Mucosa of stomach (tissue), 1 donor: ENCODE results near the gene STPG4.

Experiments
- H3K27me3 ChIP-seq: one replicate; pipeline ENCODE4 v1.7.0; 2013; ENCODE audit warnings: mild to moderate bottlenecking, low read length; ENCODE audit not compliant: control insufficient read depth, insufficient read depth
- H3K36me3 ChIP-seq: one replicate; pipeline ENCODE4 v1.7.0; 2013; ENCODE audit warnings: low read length; ENCODE audit not compliant: control insufficient read depth, insufficient read depth
- H3K4me1 ChIP-seq: one replicate; pipeline ENCODE4 v1.7.0; 2013; ENCODE audit warnings: mild to moderate bottlenecking, low read length; ENCODE audit not compliant: control insufficient read depth, insufficient read depth
- H3K4me3 ChIP-seq: one replicate; pipeline ENCODE4 v1.7.0; 2013; ENCODE audit warnings: low read length
- H3K9ac ChIP-seq: one replicate; pipeline ENCODE4 v1.7.0; 2013; ENCODE audit warnings: mild to moderate bottlenecking, low read length, moderate library complexity
- H3K9me3 ChIP-seq: one replicate; pipeline ENCODE4 v1.7.0; 2013; ENCODE audit warnings: mild to moderate bottlenecking, low read length, moderate library complexity; ENCODE audit not compliant: control insufficient read depth
- donor health status: Pancreatic carcinoma.

STPG4 gene

DNA sequence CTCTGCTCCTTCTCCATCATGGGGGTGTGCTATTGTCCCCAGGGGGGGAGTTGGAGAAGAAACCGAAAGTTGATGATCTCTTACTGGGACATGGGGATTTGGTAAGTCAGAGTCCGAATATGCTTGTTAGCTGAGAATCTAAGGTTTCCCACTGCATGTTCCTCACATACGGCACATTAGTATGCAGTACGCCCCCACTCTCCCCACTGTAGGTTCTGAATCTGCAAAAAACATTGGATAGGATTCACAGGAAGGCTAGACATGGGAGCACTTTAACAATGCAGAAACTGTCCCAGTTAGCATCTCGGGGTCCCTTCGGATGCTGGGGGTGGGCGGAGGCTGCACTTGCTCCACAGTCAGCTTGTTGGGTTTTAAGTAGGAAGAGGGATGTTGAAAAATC lies 102.3 kb downstream of the STPG4 start:
- H3K4me1 ChIP-seq: peaks cover 19% of the 10 kb centered on the region
- no peak overlapping the region for H3K9ac ChIP-seq
- H3K27me3 ChIP-seq: no peaks in the 10 kb centered on the region
- no peaks in the 10 kb centered on the region for H3K9me3 ChIP-seq
- no peak overlapping the region for H3K4me3 ChIP-seq
- peaks cover 9% of the 10 kb centered on the region for H3K36me3 ChIP-seq

DNA sequence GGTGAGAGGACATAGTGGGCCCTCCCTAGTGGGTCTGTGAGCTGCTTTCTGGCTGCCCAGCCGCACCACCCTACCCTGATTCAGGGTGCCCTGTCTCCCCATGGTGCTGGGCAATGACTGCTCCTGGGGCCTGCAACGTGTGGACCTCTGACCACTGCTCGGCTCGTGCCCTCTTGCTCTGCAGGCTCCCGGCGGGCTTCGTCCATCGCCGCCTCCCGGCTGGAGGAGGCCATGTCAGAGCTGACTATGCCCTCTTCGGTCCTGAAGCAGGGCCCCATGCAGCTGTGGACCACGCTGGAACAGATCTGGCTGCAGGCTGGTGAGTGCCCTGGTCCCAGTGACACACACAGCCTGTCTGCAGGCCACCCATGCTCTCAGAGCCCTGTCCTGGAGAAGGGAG lies 103.5 kb downstream of the STPG4 start:
- peaks cover 6% of the 10 kb centered on the region for H3K4me1 ChIP-seq
- H3K9me3 ChIP-seq: no peaks in the 10 kb centered on the region
- peaks cover 9% of the 10 kb centered on the region for H3K36me3 ChIP-seq
- H3K27me3 ChIP-seq: no peaks in the 10 kb centered on the region
- no peak overlapping the region for H3K9ac ChIP-seq
- no peak overlapping the region for H3K4me3 ChIP-seq

DNA sequence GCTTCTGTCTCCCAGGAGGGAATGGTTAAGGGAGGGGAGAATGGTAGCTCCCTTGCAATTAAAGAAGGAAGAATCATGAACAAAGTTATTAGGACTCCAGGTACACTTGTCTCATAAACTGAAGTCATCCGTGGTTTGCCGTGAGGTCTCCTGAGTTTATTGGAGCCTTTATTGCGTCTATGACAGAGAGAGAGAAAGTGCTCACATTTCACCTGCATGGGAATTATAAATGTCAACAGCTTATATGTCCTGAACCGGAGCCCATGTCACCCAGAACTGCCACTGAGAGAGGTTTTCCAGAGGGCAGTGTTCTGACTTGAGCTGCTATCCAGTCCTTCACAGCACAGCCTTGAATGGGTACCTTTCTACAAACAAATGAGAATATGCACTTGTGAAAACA lies 104.3 kb downstream of the STPG4 start:
- no peak overlapping the region for H3K4me3 ChIP-seq
- no peak overlapping the region for H3K9ac ChIP-seq
- no peaks in the 10 kb centered on the region for H3K27me3 ChIP-seq
- H3K4me1 ChIP-seq: no peaks in the 10 kb centered on the region
- no peaks in the 10 kb centered on the region for H3K9me3 ChIP-seq
- peaks cover 15% of the 10 kb centered on the region for H3K36me3 ChIP-seq

DNA sequence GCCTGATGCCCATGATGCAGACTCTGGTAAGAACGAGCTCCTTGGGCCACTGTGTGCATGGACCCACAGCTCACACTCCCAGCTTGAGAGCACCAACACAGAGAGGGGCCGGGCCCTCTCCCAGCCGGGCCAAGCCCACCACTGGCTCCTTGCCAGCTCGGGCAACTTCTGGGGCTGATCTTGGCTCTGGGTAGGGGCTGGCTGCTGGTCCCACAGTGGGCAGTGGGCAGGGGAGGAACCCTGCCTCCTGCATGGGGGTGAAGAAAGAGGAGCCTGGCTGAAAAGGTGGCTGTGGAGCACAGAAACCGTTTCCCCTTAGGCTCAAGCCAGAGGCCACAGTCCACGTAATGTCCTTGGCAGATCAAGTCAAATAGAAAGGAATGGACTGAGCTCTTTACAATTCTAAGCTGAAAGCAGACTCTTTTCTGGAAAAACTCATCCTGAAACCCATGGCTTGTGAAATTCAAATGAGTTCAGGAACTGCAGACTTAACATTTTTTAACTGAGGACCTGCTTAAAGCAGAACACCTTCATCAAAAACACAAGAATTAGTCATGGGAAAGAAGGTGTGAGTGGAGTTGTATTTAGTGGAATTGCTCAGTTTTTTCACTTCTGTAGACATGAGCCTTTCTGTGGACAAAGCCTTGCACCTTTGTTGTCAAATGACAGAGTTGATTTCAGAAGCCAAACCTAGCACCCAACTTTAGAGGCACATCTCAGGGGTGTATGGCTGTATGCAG lies 104.9 kb downstream of the STPG4 start:
- no peaks in the 10 kb centered on the region for H3K9me3 ChIP-seq
- peaks cover 18% of the 10 kb centered on the region for H3K36me3 ChIP-seq
- no peak overlapping the region for H3K4me3 ChIP-seq
- no peaks in the 10 kb centered on the region for H3K27me3 ChIP-seq
- no peak overlapping the region for H3K9ac ChIP-seq
- H3K4me1 ChIP-seq: no peaks in the 10 kb centered on the region

DNA sequence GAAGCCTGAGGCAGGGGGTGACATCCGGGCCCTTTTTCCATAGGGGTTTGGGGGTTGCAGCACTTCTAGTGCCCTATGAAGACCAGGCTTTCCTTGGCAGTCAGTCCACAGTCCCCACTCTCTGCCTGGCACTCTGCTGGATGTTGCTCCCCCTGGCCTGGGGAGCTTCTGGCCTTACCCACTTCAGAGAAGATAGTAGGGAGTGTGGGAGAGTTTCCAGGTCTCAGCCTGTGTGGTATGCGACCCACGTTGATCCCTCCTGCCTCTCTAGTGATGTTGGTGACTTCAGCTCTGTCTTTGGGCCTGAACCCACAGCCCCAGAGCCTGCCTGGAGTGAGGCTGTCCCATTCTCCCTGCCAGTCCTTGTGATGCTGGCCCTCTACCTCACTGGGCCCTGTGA lies 105.6 kb downstream of the STPG4 start:
- Histone ChIP-seq H3K36me3 (peaks cover 18% of the 10 kb centered on the region), H3K9me3 (no peaks in the 10 kb centered on the region), H3K4me3 (no peak overlapping the region), H3K9ac (no peak overlapping the region), H3K4me1 (no peaks in the 10 kb centered on the region), H3K27me3 (no peaks in the 10 kb centered on the region)

DNA sequence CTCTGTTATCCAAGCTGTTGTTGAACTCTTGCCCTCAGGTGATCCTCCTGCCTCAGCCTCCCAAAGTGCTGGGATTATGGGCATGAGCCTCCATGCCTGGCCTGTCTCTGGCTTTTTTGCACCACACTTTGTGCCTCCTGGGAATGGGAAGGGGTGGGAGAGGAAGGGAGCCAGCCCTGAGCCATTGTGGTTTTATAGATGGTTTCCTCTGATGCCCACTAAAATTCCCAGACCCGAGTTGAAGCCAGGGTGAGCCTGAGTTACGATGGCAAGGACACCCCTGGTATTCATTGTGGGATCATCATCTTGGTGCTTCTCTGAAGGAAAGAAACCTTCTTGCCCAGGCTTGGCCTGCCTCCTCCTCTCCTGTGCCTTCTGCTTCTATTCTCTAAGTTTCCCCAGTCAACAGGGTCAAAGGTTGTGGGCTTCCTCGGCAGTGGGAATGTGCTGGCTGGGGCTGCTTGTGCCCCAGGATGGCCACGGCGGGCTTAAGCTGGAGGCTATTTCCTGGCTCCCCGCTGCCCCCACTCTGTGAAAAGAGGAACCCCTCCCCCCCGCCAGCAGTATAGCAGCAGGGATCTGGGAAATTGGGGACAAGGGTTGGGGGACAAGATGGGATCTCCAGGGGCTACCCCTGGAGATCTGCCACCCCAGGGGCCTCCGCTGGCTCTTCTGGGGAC lies 106.2 kb downstream of the STPG4 start:
- Histone ChIP-seq H3K9ac (no peak overlapping the region), H3K27me3 (no peaks in the 10 kb centered on the region), H3K36me3 (peaks cover 21% of the 10 kb centered on the region), H3K4me3 (no peak overlapping the region), H3K9me3 (no peaks in the 10 kb centered on the region), H3K4me1 (peaks cover 2% of the 10 kb centered on the region)

DNA sequence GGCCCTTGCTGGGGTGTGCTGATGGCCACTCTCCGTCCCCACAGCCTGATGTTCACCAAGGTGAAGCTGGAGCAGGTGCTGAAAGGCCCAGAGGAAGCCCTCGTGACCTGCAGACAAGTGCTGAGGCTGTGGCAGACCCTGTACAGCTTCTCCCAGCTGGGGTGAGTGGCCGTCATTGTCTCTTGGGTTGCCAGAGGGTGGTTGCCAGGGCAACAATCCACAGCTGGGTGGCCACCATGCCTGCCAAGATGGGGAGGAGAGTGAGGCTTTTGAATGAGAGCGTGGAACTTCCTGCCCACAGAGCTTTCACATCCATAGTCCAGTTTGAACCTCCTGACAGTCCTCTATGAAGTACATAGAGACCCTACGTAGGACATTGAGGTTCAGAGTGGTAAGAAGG lies 108.8 kb downstream of the STPG4 start:
- H3K9me3 ChIP-seq: no peaks in the 10 kb centered on the region
- no peaks in the 10 kb centered on the region for H3K27me3 ChIP-seq
- H3K9ac ChIP-seq: no peak overlapping the region
- H3K36me3 ChIP-seq: peaks cover 13% of the 10 kb centered on the region
- H3K4me3 ChIP-seq: no peak overlapping the region
- peaks cover 11% of the 10 kb centered on the region for H3K4me1 ChIP-seq

DNA sequence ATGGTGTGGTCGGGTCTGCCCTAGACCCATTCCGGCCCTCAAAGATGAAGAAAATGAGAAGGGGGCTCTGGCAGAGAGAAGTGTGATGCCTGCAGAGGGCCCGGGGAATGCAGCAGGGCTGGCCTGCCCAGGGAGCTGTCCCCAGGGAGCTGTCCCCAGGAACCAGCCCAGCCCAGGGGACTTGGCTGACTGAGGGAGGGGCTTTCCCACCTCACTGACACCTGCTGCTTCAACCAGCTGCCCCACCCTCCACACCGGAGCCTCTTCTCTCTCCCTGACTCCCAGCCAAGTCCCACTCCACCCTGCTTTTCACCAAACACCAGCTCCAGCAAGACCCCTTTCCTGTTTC lies 111.2 kb downstream of the STPG4 start:
- Histone ChIP-seq H3K9me3 (no peaks in the 10 kb centered on the region), H3K4me3 (no peak overlapping the region), H3K4me1 (peaks cover 22% of the 10 kb centered on the region), H3K27me3 (no peaks in the 10 kb centered on the region), H3K9ac (no peak overlapping the region), H3K36me3 (peaks cover 13% of the 10 kb centered on the region)

DNA sequence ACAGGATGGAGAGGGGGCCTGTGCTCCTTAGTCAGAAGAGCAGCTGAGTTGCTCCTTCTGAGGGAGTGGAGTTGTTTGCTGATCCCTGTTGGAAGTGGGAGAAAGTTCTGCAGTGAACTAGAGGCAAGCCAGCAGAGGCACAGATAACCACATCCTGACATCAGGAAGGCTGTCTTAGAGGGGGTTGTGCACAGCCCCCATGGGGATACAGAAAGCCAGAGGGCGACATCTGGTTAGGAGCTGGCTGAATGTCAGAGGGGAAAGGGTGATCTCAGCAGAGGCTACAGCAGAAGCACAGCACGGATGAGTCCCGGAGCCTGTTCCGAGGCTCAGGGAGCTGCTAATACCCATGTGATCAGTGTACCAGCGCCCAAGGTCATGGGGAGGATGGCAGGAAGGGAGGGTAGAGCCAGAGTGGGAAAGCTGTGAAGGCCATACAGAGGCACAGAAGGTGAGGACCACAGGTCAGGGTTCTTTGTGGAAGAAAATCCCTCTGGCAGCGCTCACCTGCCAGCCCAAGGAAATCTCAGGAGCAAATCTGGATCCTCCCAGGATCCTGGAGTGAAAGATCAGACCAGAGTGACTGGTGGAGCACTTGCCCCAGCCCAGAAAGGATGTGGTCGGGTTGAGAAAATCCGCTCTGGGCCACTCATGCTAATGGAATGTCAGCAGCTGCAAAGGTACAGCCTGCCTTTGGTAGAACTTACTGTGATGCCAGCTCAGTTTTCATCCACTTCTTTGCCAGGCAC lies 111.8 kb downstream of the STPG4 start:
- Histone ChIP-seq H3K4me3 (no peak overlapping the region), H3K4me1 (peaks cover 25% of the 10 kb centered on the region), H3K9ac (no peak overlapping the region), H3K36me3 (peaks cover 13% of the 10 kb centered on the region), H3K9me3 (no peaks in the 10 kb centered on the region), H3K27me3 (no peaks in the 10 kb centered on the region)

DNA sequence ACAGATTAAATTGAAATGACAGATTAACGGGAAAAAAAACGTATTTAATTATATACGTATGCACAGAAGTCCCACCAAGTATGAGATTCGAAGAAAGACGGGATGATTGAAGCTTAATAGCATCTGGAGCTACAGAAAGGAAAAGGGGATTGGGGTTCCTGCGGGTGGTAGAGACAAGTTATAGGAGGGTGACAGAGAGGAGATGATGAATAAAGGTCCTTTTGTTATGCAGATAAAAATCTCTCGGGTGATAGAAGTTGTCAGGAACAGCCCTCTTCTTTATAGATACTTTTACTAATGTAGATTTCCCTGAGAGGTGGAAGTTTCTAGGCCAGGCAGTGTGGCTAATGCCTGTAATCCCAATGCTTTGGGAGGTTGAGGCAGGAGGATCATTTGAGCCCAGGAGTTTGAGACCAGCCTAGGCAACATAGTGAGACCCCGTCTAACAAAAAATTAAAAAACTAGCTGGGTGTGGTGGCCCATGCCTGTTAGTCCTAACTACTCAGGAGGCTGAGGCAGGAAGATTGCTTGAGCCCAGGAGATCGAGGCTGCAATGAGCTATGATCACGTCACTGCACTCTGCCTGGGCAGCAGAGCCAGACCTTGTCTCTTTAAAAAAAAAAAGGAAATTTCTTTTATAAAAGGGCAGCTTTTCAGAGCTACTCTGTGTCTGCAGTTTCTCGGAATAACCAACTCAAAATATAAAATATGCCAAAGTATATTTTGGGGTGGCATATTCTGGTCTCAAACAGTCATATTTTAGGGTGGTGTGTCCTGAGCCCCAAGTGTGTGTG lies 113.0 kb downstream of the STPG4 start:
- H3K4me1 ChIP-seq: peaks cover 25% of the 10 kb centered on the region
- peaks cover 17% of the 10 kb centered on the region for H3K36me3 ChIP-seq
- no peaks in the 10 kb centered on the region for H3K27me3 ChIP-seq
- no peak overlapping the region for H3K9ac ChIP-seq
- no peaks in the 10 kb centered on the region for H3K9me3 ChIP-seq
- H3K4me3 ChIP-seq: no peak overlapping the region

DNA sequence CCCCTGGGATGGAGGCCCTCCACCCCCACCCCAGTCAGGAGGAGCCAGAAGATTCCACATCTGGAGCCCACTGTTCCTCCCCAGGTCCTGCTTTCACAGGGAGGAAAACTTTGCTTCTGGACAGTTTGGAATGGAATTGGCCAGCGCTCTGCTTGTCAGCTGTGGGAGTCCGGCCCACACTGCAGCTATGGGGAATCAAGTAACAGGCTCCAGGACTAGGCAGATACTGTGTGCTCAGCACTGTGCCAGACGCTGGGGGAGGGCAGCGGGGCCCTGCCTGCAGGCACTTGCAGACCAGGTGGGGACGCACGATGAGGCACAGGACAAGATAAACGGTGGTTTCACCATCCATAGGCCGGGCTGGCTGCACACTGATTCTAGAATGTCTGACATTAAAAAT lies 114.0 kb downstream of the STPG4 start:
- peaks cover 25% of the 10 kb centered on the region for H3K4me1 ChIP-seq
- H3K9me3 ChIP-seq: no peaks in the 10 kb centered on the region
- peaks cover 13% of the 10 kb centered on the region for H3K36me3 ChIP-seq
- no peak overlapping the region for H3K9ac ChIP-seq
- no peak overlapping the region for H3K4me3 ChIP-seq
- no peaks in the 10 kb centered on the region for H3K27me3 ChIP-seq

DNA sequence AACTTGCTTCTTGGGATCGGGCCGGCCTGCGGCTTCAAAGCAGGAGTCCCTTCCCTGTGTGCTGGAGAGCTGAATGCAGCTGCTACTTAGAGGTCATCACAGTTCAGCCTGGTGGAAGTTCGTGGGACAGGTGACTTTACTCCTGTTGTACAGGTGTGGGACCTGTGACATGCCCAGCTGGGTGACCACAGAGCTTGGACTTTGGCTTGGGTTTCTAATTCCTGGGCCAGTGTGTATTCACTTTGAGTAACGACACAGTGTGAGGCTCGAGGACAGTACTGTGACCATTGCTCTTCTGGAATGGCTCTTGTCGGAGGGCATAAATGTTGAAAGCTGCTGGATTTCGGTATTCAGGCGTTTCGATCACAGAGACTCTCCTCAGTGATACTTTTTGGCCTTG lies 114.5 kb downstream of the STPG4 start:
- H3K36me3 ChIP-seq: peaks cover 9% of the 10 kb centered on the region
- H3K9ac ChIP-seq: no peak overlapping the region
- H3K4me3 ChIP-seq: no peak overlapping the region

More for the DNA sequence above, 114.5 kb downstream of the STPG4 start:
- Histone ChIP-seq H3K9me3 (no peaks in the 10 kb centered on the region), H3K4me1 (peaks cover 27% of the 10 kb centered on the region), H3K27me3 (no peaks in the 10 kb centered on the region)
